CD4-positive, alpha-beta T cell treated with Interleukin-6 at 100 ng/mL for 8 hours (primary cell): ENCODE results near the gene PI4KA.
A peak's percentile ranks its signal among the peaks of the same experiment; 100 is the strongest.
"Not testable (repeated sequence)": the region's sequence is repeated elsewhere in the genome, so short reads cannot be mapped to it uniquely, and the experiment has no call there.

Experiments
- DNase-seq: peaks from one replicate; pipeline ENCODE4 v3.0.0-alpha.2; 2020; ENCODE audit warnings: mixed read lengths, low spot score

The PI4KA gene

GRCh38 chr22:20776624-20777405 is 81.8 kb downstream of the PI4KA start:
- DNase-seq: no peak

GRCh38 chr22:20775342-20775895 is 83.2 kb downstream of the PI4KA start:
- no peak for DNase-seq

GRCh38 chr22:20774882-20775281 is 83.7 kb downstream of the PI4KA start:
- DNase-seq: no peak

GRCh38 chr22:20773793-20774212 is 84.8 kb downstream of the PI4KA start, which contains the start of gene SERPIND1:
Gene SERPIND1, plus strand, starts transcription at chr22:20774113. Its CDS starts 5,200 bp downstream, at chr22:20779313.
- DNase-seq: no peak

- DNase-seq: no peak
These were observed 86.5 kb downstream of the PI4KA start for GRCh38 chr22:20771918-20772625.

- not testable (repeated sequence) for DNase-seq
These were observed 89.2 kb downstream of the PI4KA start for GRCh38 chr22:20769496-20769826.

- DNase-seq: no peak
These were observed 92.1 kb downstream of the PI4KA start for GRCh38 chr22:20766530-20766929.

- no peak for DNase-seq
These were observed 92.7 kb downstream of the PI4KA start for GRCh38 chr22:20765938-20766337.

GRCh38 chr22:20764729-20765128 is 93.9 kb downstream of the PI4KA start:
- no peak for DNase-seq

GRCh38 chr22:20764471-20764720 is 94.2 kb downstream of the PI4KA start:
- no peak for DNase-seq

- DNase-seq: no peak
These were observed 94.8 kb downstream of the PI4KA start for GRCh38 chr22:20763630-20764470.

- DNase-seq: no peak
These were observed 96.3 kb downstream of the PI4KA start for GRCh38 chr22:20762233-20762796.

- DNase-seq: no peak
These were observed 97.1 kb downstream of the PI4KA start for GRCh38 chr22:20761536-20761935.

GRCh38 chr22:20760084-20760483 is 98.5 kb downstream of the PI4KA start:
- DNase-seq: no peak

- DNase-seq: no peak
These were observed 99.9 kb downstream of the PI4KA start for GRCh38 chr22:20758688-20759087.

GRCh38 chr22:20756846-20757245 is 101.8 kb downstream of the PI4KA start:
- no peak for DNase-seq

GRCh38 chr22:20752873-20753272 is 105.7 kb downstream of the PI4KA start:
- no peak for DNase-seq

GRCh38 chr22:20752104-20752741 is 106.4 kb downstream of the PI4KA start:
- no peak for DNase-seq

GRCh38 chr22:20751185-20751851 is 107.3 kb downstream of the PI4KA start:
- DNase-seq: no peak

- DNase-seq: peak; percentile 25
These were observed 108.0 kb downstream of the PI4KA start for GRCh38 chr22:20750461-20751184.
